ENCODE data around the gene MAST3. TPM values are rescaled to one million over a fixed set of nuclear protein-coding genes. Genes with fewer than 3 reads are reported as not detected.
A peak's percentile ranks its signal among the peaks of the same experiment; 100 is the strongest.

MAST3 gene
- total and polyA plus RNA-seq, 2 of the 13 experiments (the other 11 are each of a cell fraction or from before 2014, with no cell fraction given): 4.1 to 4.6 TPM

DNA sequence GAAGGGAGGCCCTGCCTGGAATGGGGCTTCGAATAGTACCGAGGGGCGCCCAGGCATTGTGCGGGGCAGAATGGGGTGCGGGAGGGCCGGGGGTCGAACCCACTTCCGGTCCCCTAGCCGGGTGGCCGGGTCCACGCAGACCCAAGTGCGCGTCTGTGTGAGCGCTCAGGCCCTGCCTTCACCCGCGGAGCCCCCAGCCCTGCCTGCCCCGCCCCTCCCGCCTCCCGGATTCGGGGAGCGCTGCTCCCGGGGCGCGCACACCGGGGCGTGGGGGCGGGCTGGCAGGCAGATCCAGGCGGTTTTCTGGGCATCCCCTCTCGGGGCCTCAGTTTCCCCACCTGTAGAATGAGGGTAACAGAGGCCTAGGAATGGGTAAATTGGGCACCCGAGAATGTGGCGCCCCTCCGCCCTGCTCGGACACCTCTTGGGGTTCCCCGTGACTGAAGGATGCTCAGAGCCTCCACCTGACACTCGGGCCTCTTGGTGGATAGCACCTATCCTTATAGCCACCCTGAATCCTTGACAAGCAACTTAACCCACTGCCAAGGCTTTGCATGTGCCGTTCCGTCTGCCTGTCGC, 56.1 kb downstream of the MAST3 start (continued):
- TF ChIP-seq SRSF4 (IDR thresholded peaks at IDR 0.05; ENCODE audit: low read depth, low read length, poor library complexity, severe bottlenecking) (no peak), ZSCAN29 (CRISPR knock-in tag; conservative IDR thresholded peaks at IDR 0.05) (peak; percentile 61; the same call in 1 of the 2 replicates), ZNF549 (CRISPR knock-in tag; IDR thresholded peaks at IDR 0.05) (no peak), PITX1 (CRISPR knock-in tag; IDR thresholded peaks at IDR 0.05) (no peak), ZNF292 (CRISPR knock-in tag; IDR thresholded peaks at IDR 0.05; ENCODE audit: borderline replicate concordance, low read depth) (no peak), ZNF501 (CRISPR knock-in tag; IDR thresholded peaks at IDR 0.05) (no peak), MYNN (CRISPR knock-in tag; IDR thresholded peaks at IDR 0.05; ENCODE audit: low read depth) (0 out of 2 replicates have a peak, but pooled peaks have one; percentile 41), ZNF451 (CRISPR knock-in tag; IDR thresholded peaks at IDR 0.05) (no peak), KDM2A (CRISPR knock-in tag; IDR thresholded peaks at IDR 0.05; ENCODE audit: borderline replicate concordance, low read depth) (no peak), MZF1 (CRISPR knock-in tag; IDR thresholded peaks at IDR 0.05; ENCODE audit: borderline replicate concordance) (no peak), SNAPC2 (CRISPR knock-in tag; IDR thresholded peaks at IDR 0.05) (no peak), ZSCAN30 (CRISPR knock-in tag; IDR thresholded peaks at IDR 0.05) (0 out of 2 replicates have a peak, but pooled peaks have one; percentile 43), ZNF510 (CRISPR knock-in tag; IDR thresholded peaks at IDR 0.05; ENCODE audit: low read depth) (no peak), DMAP1 (CRISPR knock-in tag; IDR thresholded peaks at IDR 0.05) (0 out of 2 replicates have a peak, but pooled peaks have one; percentile 10)
- TF ChIP-seq, protein P1, sequence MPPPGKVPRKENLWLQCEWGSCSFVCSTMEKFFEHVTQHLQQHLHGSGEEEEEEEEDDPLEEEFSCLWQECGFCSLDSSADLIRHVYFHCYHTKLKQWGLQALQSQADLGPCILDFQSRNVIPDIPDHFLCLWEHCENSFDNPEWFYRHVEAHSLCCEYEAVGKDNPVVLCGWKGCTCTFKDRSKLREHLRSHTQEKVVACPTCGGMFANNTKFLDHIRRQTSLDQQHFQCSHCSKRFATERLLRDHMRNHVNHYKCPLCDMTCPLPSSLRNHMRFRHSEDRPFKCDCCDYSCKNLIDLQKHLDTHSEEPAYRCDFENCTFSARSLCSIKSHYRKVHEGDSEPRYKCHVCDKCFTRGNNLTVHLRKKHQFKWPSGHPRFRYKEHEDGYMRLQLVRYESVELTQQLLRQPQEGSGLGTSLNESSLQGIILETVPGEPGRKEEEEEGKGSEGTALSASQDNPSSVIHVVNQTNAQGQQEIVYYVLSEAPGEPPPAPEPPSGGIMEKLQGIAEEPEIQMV (CRISPR knock-in tag; IDR thresholded peaks at IDR 0.05; ENCODE audit: low read depth): no peak
- TF ChIP-seq, protein P2, sequence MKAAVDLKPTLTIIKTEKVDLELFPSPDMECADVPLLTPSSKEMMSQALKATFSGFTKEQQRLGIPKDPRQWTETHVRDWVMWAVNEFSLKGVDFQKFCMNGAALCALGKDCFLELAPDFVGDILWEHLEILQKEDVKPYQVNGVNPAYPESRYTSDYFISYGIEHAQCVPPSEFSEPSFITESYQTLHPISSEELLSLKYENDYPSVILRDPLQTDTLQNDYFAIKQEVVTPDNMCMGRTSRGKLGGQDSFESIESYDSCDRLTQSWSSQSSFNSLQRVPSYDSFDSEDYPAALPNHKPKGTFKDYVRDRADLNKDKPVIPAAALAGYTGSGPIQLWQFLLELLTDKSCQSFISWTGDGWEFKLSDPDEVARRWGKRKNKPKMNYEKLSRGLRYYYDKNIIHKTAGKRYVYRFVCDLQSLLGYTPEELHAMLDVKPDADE (CRISPR knock-in tag; IDR thresholded peaks at IDR 0.05): no peak
- TF ChIP-seq, protein P3, sequence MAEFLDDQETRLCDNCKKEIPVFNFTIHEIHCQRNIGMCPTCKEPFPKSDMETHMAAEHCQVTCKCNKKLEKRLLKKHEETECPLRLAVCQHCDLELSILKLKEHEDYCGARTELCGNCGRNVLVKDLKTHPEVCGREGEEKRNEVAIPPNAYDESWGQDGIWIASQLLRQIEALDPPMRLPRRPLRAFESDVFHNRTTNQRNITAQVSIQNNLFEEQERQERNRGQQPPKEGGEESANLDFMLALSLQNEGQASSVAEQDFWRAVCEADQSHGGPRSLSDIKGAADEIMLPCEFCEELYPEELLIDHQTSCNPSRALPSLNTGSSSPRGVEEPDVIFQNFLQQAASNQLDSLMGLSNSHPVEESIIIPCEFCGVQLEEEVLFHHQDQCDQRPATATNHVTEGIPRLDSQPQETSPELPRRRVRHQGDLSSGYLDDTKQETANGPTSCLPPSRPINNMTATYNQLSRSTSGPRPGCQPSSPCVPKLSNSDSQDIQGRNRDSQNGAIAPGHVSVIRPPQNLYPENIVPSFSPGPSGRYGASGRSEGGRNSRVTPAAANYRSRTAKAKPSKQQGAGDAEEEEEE (CRISPR knock-in tag; IDR thresholded peaks at IDR 0.05; ENCODE audit: borderline replicate concordance): no peak
- TF ChIP-seq, protein P4, sequence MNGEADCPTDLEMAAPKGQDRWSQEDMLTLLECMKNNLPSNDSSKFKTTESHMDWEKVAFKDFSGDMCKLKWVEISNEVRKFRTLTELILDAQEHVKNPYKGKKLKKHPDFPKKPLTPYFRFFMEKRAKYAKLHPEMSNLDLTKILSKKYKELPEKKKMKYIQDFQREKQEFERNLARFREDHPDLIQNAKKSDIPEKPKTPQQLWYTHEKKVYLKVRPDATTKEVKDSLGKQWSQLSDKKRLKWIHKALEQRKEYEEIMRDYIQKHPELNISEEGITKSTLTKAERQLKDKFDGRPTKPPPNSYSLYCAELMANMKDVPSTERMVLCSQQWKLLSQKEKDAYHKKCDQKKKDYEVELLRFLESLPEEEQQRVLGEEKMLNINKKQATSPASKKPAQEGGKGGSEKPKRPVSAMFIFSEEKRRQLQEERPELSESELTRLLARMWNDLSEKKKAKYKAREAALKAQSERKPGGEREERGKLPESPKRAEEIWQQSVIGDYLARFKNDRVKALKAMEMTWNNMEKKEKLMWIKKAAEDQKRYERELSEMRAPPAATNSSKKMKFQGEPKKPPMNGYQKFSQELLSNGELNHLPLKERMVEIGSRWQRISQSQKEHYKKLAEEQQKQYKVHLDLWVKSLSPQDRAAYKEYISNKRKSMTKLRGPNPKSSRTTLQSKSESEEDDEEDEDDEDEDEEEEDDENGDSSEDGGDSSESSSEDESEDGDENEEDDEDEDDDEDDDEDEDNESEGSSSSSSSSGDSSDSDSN (CRISPR knock-in tag; IDR thresholded peaks at IDR 0.05): 0 out of 2 replicates have a peak, but pooled peaks have one; percentile 3
- TF ChIP-seq, protein P5, sequence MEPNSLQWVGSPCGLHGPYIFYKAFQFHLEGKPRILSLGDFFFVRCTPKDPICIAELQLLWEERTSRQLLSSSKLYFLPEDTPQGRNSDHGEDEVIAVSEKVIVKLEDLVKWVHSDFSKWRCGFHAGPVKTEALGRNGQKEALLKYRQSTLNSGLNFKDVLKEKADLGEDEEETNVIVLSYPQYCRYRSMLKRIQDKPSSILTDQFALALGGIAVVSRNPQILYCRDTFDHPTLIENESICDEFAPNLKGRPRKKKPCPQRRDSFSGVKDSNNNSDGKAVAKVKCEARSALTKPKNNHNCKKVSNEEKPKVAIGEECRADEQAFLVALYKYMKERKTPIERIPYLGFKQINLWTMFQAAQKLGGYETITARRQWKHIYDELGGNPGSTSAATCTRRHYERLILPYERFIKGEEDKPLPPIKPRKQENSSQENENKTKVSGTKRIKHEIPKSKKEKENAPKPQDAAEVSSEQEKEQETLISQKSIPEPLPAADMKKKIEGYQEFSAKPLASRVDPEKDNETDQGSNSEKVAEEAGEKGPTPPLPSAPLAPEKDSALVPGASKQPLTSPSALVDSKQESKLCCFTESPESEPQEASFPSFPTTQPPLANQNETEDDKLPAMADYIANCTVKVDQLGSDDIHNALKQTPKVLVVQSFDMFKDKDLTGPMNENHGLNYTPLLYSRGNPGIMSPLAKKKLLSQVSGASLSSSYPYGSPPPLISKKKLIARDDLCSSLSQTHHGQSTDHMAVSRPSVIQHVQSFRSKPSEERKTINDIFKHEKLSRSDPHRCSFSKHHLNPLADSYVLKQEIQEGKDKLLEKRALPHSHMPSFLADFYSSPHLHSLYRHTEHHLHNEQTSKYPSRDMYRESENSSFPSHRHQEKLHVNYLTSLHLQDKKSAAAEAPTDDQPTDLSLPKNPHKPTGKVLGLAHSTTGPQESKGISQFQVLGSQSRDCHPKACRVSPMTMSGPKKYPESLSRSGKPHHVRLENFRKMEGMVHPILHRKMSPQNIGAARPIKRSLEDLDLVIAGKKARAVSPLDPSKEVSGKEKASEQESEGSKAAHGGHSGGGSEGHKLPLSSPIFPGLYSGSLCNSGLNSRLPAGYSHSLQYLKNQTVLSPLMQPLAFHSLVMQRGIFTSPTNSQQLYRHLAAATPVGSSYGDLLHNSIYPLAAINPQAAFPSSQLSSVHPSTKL (CRISPR knock-in tag; IDR thresholded peaks at IDR 0.05): no peak

Measured in HepG2 (cell line).